ENCODE data around the gene MCM5.
"Not testable (repeated sequence)": the region's sequence is repeated elsewhere in the genome, so short reads cannot be mapped to it uniquely, and the experiment has no call there.

MCM5 gene

GRCh38 chr22:35379146-35379993 is 20.6 kb upstream of the MCM5 start:
- no peak for DNase-seq (ENCODE audit: low read depth in 2 of 2)

GRCh38 chr22:35380013-35380412 is 19.9 kb upstream of the MCM5 start:
- no peak for DNase-seq (ENCODE audit: low read depth in 2 of 2)

GRCh38 chr22:35380537-35381423 is 19.2 kb upstream of the MCM5 start, which contains the start of gene HMOX1:
HMOX1 (plus strand) TSS chr22:35381096; CDS start chr22:35381174, 78 bp downstream.
- peak in 1 of 2 donors; percentile 41 for DNase-seq (ENCODE audit: low read depth in 2 of 2)

GRCh38 chr22:35381424-35382009 is 18.4 kb upstream of the MCM5 start:
- DNase-seq (ENCODE audit: low read depth in 2 of 2): no peak

- DNase-seq (ENCODE audit: low read depth in 2 of 2): no peak
Observed at GRCh38 chr22:35383679-35384071, 16.3 kb upstream of the MCM5 start.

- no peak for DNase-seq (ENCODE audit: low read depth in 2 of 2)
Observed at GRCh38 chr22:35384527-35384926, 15.4 kb upstream of the MCM5 start.

GRCh38 chr22:35384975-35385588 is 14.9 kb upstream of the MCM5 start:
- DNase-seq (ENCODE audit: low read depth in 2 of 2): no peak

GRCh38 chr22:35386670-35387288 is 13.2 kb upstream of the MCM5 start:
- DNase-seq (ENCODE audit: low read depth in 2 of 2): no peak

GRCh38 chr22:35390933-35391332 is 9.0 kb upstream of the MCM5 start:
- no peak for DNase-seq (ENCODE audit: low read depth in 2 of 2)

- DNase-seq (ENCODE audit: low read depth in 2 of 2): no peak
Observed at GRCh38 chr22:35392357-35392756, 7.6 kb upstream of the MCM5 start.

- no peak for DNase-seq (ENCODE audit: low read depth in 2 of 2)
Observed at GRCh38 chr22:35393116-35394010, 6.6 kb upstream of the MCM5 start.

GRCh38 chr22:35394011-35394312 is 6.0 kb upstream of the MCM5 start:
- DNase-seq (ENCODE audit: low read depth in 2 of 2): no peak

GRCh38 chr22:35394810-35395563 is 5.0 kb upstream of the MCM5 start:
- no peak for DNase-seq (ENCODE audit: low read depth in 2 of 2)

GRCh38 chr22:35396622-35397021 is 3.3 kb upstream of the MCM5 start:
- not testable (repeated sequence) for DNase-seq (ENCODE audit: low read depth in 2 of 2)

- DNase-seq (ENCODE audit: low read depth in 2 of 2): no peak
Observed at GRCh38 chr22:35397095-35397904, 2.6 kb upstream of the MCM5 start.

- no peak for DNase-seq (ENCODE audit: low read depth in 2 of 2)
Observed at GRCh38 chr22:35398591-35398973, 1.4 kb upstream of the MCM5 start.

GRCh38 chr22:35399114-35399677 is 744 bp upstream of the MCM5 start:
- DNase-seq (ENCODE audit: low read depth in 2 of 2): no peak

GRCh38 chr22:35400501-35400790 is 506 bp downstream of the MCM5 start:
- no peak for DNase-seq (ENCODE audit: low read depth in 2 of 2)

GRCh38 chr22:35401863-35402262 is 1.9 kb downstream of the MCM5 start:
- no peak for DNase-seq (ENCODE audit: low read depth in 2 of 2)

Measured in stimulated activated CD4-positive, alpha-beta T cell treated with anti-CD3 and anti-CD28 coated beads, Interleukin-15, amount 100 ng/mL, for 48 hours (primary cell).